ENCODE measurements around the gene PTPRN2. TPM values are rescaled to one million over a fixed set of nuclear protein-coding genes. Genes with fewer than 3 reads are reported as not detected.
"Not testable (repeated sequence)": the region's sequence is repeated elsewhere in the genome, so short reads cannot be mapped to it uniquely, and the experiment has no call there.

Gene PTPRN2
- total RNA-seq, 1 experiment from 2014 or later = 1.2 TPM

GRCh38 chr7:157918326-157919080, 669.1 kb downstream of the PTPRN2 start:
- H3K4me1 ChIP-seq (replicated peaks) = no peaks in the 10 kb centered on the region
- H3K9me3 ChIP-seq (replicated peaks) = peaks cover 6% of the 10 kb centered on the region; the same call in 1 of the 2 replicates
- no peak overlapping the region for H3K27ac ChIP-seq
- no peaks in the 10 kb centered on the region for H3K27me3 ChIP-seq (replicated peaks)
- H3K4me3 ChIP-seq = no peak overlapping the region
- DNase-seq (ENCODE audit: low read depth in 1 of 2, low spot score in 2 of 2) = no peak
- H3K36me3 ChIP-seq = no peaks in the 10 kb centered on the region

DNA sequence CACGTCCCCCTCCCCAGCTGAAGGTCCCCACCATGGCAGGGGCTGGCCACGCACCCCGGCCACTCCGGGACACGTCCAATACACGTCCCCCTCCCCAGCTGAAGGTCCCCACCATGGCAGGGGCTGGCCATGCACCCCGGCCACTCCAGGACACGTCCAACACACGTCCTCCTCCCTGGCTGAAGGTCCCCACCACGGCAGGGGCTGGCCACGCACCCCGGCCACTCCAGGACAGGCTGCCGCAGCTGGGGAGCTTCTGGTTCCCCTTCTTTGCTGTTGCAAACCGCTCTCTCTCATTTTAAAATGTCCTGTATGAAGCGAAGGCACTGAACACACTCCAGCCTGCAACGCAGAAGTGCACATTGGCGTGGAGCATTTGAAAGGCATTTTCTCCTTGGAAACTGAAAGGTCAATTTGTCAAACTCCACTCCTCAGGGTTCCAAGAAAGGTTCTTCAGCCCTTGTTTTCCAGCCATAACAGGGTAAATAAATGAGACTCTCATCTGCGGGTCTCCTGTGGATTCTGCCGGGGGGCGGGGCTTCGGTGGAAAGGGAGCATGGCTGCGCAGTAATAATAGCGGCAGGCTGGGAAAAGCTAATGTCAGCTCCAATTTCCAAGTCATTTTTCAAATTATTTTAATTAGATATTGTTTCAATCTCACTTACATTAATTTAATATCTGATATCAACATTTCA, 670.5 kb downstream of the PTPRN2 start:
- no peak overlapping the region for H3K27ac ChIP-seq
- no peak overlapping the region for H3K4me3 ChIP-seq
- H3K36me3 ChIP-seq = no peaks in the 10 kb centered on the region
- H3K9me3 ChIP-seq (replicated peaks) = peaks cover 7% of the 10 kb centered on the region; the same call in 1 of the 2 replicates
- DNase-seq (ENCODE audit: low read depth in 1 of 2, low spot score in 2 of 2) = no peak
- no peaks in the 10 kb centered on the region for H3K27me3 ChIP-seq (replicated peaks)
- no peaks in the 10 kb centered on the region for H3K4me1 ChIP-seq (replicated peaks)

- Histone ChIP-seq H3K4me3 (no peak overlapping the region), H3K27ac (no peak overlapping the region), H3K27me3 (replicated peaks) (no peaks in the 10 kb centered on the region), H3K4me1 (replicated peaks) (no peaks in the 10 kb centered on the region), H3K36me3 (no peaks in the 10 kb centered on the region), H3K9me3 (replicated peaks) (peaks cover 8% of the 10 kb centered on the region)
- no peak for DNase-seq (ENCODE audit: low read depth in 1 of 2, low spot score in 2 of 2)
Measured at GRCh38 chr7:157910446-157910845, 677.2 kb downstream of the PTPRN2 start.

GRCh38 chr7:157910045-157910444, 677.6 kb downstream of the PTPRN2 start:
- H3K9me3 ChIP-seq (replicated peaks); H3K4me1 ChIP-seq (replicated peaks); H3K36me3 ChIP-seq; DNase-seq (ENCODE audit: low read depth in 1 of 2, low spot score in 2 of 2); H3K27me3 ChIP-seq (replicated peaks); H3K27ac ChIP-seq; H3K4me3 ChIP-seq: not testable (repeated sequence)

DNA sequence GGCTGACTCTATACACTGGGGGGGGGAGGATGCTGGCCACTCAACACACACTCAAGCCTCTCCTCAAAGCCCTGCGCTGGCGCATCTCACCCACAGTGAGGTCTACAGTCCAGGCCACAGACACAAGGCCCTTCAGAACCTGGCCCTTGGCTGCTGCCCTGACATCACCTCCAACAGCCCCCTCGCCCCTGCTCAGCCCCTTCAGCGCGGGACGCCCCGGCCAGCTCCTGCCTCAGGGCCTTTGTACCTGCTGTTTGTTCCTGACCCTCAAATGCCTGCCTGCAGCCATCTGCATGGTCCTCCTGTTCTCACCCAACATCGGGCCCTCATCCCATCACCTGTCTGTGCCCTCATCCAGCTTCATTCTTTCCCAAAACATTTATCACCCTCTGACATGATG, 678.3 kb downstream of the PTPRN2 start:
- Histone ChIP-seq H3K4me1 (replicated peaks) (no peaks in the 10 kb centered on the region), H3K27ac (no peak overlapping the region), H3K9me3 (replicated peaks) (peaks cover 8% of the 10 kb centered on the region), H3K36me3 (no peaks in the 10 kb centered on the region), H3K27me3 (replicated peaks) (no peaks in the 10 kb centered on the region), H3K4me3 (no peak overlapping the region)
- DNase-seq (ENCODE audit: low read depth in 1 of 2, low spot score in 2 of 2) = no peak

DNA sequence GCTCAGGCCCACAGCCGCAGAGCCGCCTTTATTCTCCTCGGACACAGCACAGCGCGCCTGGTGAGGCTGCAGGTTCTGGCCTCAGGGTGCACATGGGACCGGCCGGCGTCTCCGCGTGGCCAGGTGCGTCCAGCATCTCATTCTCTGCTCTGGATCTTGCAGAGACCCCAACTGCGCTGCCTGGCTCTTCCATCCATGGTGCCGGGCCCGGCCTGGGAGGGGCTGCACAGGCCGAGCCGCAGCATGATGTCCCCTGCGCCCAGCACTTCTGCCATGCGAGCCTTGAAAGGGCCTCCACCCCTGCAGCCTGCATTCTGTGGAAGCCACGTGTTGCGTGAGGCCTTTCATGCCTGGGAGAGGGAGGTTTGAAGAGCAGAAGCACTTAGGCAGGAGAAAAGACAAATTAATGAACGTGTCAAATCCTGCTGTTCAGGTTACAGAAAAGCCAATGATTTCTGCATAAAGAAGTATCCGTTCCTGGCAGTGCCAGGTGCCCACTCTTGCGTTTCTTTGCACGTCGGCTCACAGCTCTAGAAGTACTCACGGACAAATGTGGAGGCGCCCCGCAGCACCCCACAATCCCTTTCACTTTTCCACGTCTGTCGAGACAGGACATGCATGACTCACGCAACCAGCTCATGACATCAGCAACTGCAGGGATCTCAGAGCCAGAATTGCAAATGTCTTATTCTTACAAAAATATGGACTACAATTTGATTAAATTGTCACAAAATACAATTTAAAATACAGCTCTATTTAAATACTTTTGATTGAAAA, 679.4 kb downstream of the PTPRN2 start:
- no peaks in the 10 kb centered on the region for H3K27me3 ChIP-seq (replicated peaks)
- no peak for DNase-seq (ENCODE audit: low read depth in 1 of 2, low spot score in 2 of 2)
- H3K4me1 ChIP-seq (replicated peaks) = no peaks in the 10 kb centered on the region
- peaks cover 8% of the 10 kb centered on the region for H3K9me3 ChIP-seq (replicated peaks)
- no peak overlapping the region for H3K27ac ChIP-seq
- no peaks in the 10 kb centered on the region for H3K36me3 ChIP-seq
- no peak overlapping the region for H3K4me3 ChIP-seq

- no peak for DNase-seq (ENCODE audit: low read depth in 1 of 2, low spot score in 2 of 2)
- Histone ChIP-seq H3K36me3 (no peaks in the 10 kb centered on the region), H3K27ac (no peak overlapping the region), H3K4me3 (no peak overlapping the region), H3K9me3 (replicated peaks) (peaks cover 8% of the 10 kb centered on the region), H3K4me1 (replicated peaks) (no peaks in the 10 kb centered on the region), H3K27me3 (replicated peaks) (no peaks in the 10 kb centered on the region)
Measured at GRCh38 chr7:157907091-157907490, 680.5 kb downstream of the PTPRN2 start.

DNA sequence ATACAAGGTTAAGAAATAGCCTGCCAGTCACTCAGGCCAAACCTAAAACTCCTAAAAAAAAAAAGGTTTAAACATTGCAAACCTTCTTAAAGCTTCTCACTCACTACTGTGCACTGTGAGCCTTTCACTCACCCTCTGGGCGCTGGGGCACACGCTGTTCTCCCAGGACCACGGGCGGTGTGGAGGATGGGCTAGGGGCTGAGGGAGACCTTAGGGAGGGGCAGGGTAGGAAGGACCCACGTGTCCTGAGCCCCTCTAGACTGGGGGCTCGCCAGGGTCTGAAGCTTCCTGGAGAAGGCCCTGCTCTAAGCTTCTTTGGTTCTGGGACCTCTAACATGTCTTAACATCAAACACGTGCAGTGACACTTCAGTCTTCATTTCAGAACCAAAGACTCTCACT, 681.0 kb downstream of the PTPRN2 start:
- Histone ChIP-seq H3K4me3 (no peak overlapping the region), H3K9me3 (replicated peaks) (peaks cover 6% of the 10 kb centered on the region), H3K27me3 (replicated peaks) (no peaks in the 10 kb centered on the region), H3K27ac (no peak overlapping the region), H3K36me3 (no peaks in the 10 kb centered on the region), H3K4me1 (replicated peaks) (no peaks in the 10 kb centered on the region)
- DNase-seq (ENCODE audit: low read depth in 1 of 2, low spot score in 2 of 2) = no peak

DNA sequence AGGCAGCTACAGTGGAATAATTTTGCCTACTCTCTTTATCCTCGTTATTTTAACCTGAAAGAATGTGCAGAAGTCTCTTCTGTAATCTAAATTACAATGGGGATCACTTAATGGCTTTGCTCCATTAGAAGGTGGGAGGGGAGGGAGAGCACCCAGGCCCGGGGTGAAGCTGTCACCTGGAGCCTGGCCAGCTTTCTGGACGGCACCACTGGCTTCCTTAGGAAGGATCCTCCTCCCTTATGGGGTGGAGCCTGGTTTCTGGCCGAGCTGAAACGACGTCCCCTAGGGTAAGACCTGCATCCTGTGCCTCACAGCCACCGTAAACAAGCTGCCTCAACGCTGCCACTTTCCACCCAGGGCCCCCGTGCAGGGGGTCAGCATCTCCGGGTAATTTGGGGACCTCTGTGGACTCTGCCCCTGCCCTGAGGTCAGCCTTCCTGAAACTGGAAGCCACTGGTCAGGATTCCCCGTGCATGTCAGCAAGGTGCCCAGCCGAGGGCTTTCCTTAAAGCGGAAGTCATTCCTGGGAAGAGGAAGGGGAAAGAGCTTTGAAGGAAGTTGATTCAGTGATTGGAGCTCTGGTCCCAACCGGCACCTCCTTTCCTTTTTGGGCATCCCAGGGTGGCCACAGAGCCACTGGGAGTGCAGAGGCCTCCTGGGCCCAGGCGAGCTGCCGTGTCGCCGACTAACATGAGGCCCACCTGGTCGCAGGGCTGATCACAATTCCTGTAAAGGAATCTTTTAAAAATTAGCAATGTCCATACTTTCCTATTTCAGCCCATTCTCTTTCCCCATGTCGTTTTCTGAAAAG, 681.8 kb downstream of the PTPRN2 start:
- H3K27me3 ChIP-seq (replicated peaks) = no peaks in the 10 kb centered on the region
- H3K27ac ChIP-seq = no peak overlapping the region
- H3K36me3 ChIP-seq = no peaks in the 10 kb centered on the region
- peaks cover 6% of the 10 kb centered on the region for H3K9me3 ChIP-seq (replicated peaks)
- no peak overlapping the region for H3K4me3 ChIP-seq
- no peak for DNase-seq (ENCODE audit: low read depth in 1 of 2, low spot score in 2 of 2)
- no peaks in the 10 kb centered on the region for H3K4me1 ChIP-seq (replicated peaks)

DNA sequence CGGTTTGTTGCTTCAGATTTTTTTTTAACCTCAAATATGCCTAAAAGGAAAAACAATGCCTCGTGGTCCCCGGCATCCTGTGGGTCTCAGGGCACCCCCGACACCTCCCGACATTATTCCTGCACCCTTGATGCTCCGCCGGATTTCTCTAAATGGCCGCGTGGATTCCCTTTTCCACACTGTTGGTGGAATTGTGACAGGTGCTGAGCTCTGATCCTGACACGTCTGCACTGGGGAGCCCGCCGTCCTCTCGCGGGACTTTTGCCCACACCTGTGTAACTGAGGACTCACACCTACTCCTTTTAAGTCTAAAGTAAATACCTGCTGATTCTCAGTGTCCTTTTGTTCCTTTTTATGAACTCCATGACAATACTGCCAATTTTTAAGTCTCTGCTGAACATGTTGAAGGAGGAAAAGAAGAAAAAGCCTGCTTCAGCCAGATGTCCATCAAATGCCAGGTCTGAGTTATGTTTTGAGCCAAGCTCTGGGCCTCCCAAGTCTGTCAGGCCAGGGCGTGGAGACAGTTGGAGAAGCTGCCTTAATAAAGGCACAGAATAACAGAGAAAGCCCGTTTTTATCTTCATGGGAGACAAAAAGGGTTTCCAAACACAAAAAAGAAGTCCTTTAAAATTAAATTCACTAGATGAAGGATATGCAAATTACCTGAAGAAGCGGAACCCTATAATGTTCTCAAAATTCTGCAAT, 682.6 kb downstream of the PTPRN2 start:
- peaks cover 12% of the 10 kb centered on the region for H3K9me3 ChIP-seq (replicated peaks)
- H3K36me3 ChIP-seq = no peaks in the 10 kb centered on the region
- H3K27ac ChIP-seq = no peak overlapping the region
- no peaks in the 10 kb centered on the region for H3K4me1 ChIP-seq (replicated peaks)
- no peaks in the 10 kb centered on the region for H3K27me3 ChIP-seq (replicated peaks)
- no peak for DNase-seq (ENCODE audit: low read depth in 1 of 2, low spot score in 2 of 2)
- no peak overlapping the region for H3K4me3 ChIP-seq

DNA sequence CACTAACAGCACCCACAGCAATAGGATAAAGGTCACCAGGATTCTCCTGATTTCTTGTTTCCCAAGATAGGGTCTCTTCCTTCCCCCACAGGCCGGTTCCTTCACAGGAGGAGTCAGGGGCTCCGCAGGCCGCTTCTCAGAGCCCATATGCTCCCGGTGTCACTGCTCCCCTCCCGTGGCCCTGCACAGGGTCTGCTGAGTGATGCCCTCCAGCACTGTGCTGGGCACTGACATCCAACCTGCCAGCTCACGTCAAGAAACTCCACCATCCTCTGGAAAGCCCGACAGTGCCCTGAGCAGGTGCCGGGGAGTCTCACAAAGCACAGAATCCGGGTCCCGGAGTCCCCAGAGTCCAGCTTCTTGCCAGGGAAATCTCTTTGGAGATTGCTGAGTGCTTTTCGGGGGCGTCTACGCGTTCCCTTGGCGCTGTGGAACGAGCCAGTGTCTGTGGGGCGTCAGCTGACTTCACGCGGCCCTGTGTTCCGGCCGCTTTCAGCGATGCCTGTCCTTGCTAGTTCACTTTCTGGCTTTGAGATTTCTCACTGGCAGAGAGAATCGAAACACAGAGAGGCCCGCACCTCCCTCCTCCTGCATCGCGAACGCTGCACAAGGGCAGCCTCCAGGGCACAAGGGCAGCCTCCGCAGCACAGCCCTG, 683.3 kb downstream of the PTPRN2 start:
- Histone ChIP-seq H3K27ac (no peak overlapping the region), H3K4me3 (no peak overlapping the region), H3K4me1 (replicated peaks) (no peaks in the 10 kb centered on the region), H3K36me3 (no peaks in the 10 kb centered on the region), H3K27me3 (replicated peaks) (no peaks in the 10 kb centered on the region), H3K9me3 (replicated peaks) (peaks cover 10% of the 10 kb centered on the region)
- DNase-seq (ENCODE audit: low read depth in 1 of 2, low spot score in 2 of 2) = no peak

DNA sequence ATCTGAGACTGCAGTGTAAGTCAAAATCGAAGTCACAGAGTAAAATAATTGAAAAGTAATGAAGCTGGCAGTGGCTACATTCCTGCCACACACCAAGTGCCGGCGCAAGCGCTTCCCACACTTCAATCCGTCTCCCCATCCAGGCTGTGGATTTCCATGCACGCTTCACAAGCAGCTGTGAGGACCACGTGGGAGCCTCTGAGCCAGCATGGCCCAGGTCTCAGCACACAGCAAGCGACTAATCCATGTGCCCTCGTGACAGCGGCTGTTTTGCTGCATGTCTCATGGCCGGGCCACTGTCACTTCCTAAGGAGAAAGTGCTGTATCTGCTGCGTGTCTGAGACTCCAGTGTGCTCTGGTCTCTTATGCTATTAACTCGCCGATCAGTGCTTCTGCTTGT, 683.9 kb downstream of the PTPRN2 start:
- DNase-seq (ENCODE audit: low read depth in 1 of 2, low spot score in 2 of 2) = no peak
- no peaks in the 10 kb centered on the region for H3K36me3 ChIP-seq
- H3K27me3 ChIP-seq (replicated peaks) = no peaks in the 10 kb centered on the region
- H3K4me3 ChIP-seq = no peak overlapping the region
- no peak overlapping the region for H3K27ac ChIP-seq
- H3K9me3 ChIP-seq (replicated peaks) = peaks cover 9% of the 10 kb centered on the region; the same call in 1 of the 2 replicates
- H3K4me1 ChIP-seq (replicated peaks) = no peaks in the 10 kb centered on the region
